ENCODE measurements around the gene LPCAT1.

DNA sequence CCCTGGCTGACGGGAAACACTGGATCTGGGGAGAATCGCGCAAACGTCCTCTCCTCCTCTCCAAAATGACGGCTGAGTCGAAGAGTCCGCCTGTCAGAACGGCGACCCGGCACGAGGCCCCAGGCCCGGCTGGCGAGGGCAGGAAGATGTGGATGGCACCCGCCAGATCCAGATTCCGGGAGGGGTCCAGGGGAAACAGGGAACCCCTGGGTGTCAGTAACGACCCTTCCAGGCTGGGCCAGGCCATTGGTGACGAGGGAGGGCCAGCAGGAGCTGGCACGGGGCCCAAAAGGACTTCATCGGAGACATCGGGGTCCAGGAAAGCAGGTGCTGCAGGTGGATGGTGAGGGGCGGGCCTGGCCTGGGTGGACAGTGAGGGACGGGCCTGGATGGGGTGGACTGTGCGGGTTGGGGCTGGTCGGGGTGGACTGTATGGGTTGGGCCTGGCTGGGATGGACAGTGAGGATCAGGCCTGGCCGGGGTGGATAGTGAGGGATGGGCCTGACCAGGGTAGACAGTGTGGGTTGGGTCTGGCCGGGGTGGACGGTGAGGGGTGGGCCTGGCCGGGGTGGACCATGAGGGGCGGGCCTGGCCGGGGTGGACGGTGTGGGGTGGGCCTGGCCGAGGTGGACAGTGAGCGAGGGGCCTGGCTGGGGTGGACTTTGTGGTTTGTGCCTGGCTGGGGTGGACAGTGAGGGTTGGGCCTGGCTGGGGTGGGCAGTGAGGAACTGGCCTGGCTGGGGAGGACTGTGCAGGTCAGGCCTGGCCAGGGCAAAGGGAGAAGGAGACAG, 92.5 kb downstream of the LPCAT1 start:
- TF ChIP-seq POLR2AphosphoS5 (IDR thresholded peaks at IDR 0.05; ENCODE audit: low read depth, low read length) (no peak), POLR2A (IDR thresholded peaks at IDR 0.05; ENCODE audit: low read depth, low read length) (no peak), TAF1 (IDR thresholded peaks at IDR 0.05; ENCODE audit: borderline replicate concordance, low read depth, low read length) (no peak)
